SKM-1 treated with dmso at 0.1 percent for 144 hours (cell line): ENCODE measurements around the gene CDRT15.
"Not testable (repeated sequence)": the region's sequence is repeated elsewhere in the genome, so short reads cannot be mapped to it uniquely, and the experiment has no call there.

Source experiments
- DNase-seq: peaks from one replicate; lab custom pipeline; 2025; ENCODE audit not compliant: unreplicated experiment; lab: John Stamatoyannopoulos, UW

Gene CDRT15

DNA sequence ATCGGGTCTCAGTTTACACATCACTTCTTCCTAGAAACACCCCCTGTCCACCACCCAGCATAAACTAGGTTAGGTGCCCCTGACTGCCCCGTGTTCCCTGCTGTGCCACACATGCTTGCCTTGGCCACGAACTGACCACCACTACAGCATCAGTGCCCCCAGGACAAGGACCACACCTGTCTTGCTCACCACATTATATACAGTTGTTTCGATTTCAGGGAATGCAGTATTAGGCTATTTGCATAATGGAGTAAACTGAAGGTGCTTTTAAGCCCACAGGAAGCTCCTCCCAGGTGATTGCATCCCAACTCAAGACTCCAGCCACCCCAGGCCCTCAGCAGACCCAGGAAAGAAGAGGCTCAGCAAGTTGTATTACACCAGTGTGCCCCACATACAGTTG lies 50.2 kb downstream of the CDRT15 start:
- DNase-seq: not testable (repeated sequence)
